HG03520 (cell line): ENCODE data around the gene LYPD6B.

Source experiments
- ATAC-seq: cut with Tn5 transposase; IDR thresholded peaks from one replicate; pipeline ENCODE4 v1.9.1; 2021; ENCODE audit warnings: mild to moderate bottlenecking, moderate library complexity; ENCODE audit not compliant: unreplicated experiment

The LYPD6B gene

DNA sequence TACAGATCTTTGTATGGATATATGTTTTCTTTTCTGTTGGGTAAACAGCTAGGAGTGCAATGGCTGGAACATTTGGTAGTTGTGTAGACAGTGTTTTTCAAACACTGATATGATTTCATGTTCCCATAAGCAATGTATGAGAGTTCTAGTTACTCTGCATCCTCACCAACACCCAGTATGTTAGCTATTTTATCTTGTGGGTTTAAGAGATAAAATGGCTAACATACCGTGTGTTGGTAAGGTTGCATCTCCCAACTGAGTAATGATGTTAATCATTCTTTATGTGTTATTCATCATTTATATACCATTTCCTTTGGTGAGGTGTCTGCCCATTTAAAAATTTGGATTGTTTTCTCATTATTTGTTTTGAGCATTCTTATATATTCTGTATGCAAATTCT, 65.7 kb downstream of the LYPD6B start:
- no peak for ATAC-seq

DNA sequence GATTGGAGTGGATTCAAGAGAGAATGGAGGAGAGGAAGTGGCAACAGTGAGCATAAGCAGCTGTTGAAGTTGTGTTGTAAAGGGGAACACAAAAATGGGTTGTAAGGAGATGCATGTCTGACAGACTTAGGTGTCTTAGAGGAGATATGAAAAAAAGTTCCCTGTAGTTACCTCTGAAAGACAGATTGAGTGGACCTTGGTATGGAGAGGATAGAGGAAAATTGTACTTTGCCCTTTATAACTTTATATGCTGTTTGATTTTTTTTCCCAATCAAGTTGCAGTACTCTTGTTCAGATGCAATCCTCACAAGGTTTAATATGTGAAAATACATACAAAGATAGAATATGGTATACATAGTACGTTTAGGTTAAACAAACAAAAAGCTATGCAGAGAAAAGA, 73.6 kb downstream of the LYPD6B start:
- no peak for ATAC-seq

- no peak for ATAC-seq
Observed at GRCh38 chr2:149112713-149113112, 74.2 kb downstream of the LYPD6B start.

- ATAC-seq = no peak
Observed at GRCh38 chr2:149115781-149116180, 77.3 kb downstream of the LYPD6B start.

GRCh38 chr2:149119368-149119767, 80.9 kb downstream of the LYPD6B start:
- no peak for ATAC-seq

GRCh38 chr2:149122516-149122915, 84.0 kb downstream of the LYPD6B start:
- no peak for ATAC-seq

GRCh38 chr2:149125031-149125725, 86.7 kb downstream of the LYPD6B start:
- no peak for ATAC-seq

- no peak for ATAC-seq
Observed at GRCh38 chr2:149129433-149129832, 90.9 kb downstream of the LYPD6B start.

GRCh38 chr2:149132339-149132738, 93.8 kb downstream of the LYPD6B start:
- ATAC-seq = no peak

GRCh38 chr2:149132901-149133300, 94.4 kb downstream of the LYPD6B start:
- no peak for ATAC-seq

DNA sequence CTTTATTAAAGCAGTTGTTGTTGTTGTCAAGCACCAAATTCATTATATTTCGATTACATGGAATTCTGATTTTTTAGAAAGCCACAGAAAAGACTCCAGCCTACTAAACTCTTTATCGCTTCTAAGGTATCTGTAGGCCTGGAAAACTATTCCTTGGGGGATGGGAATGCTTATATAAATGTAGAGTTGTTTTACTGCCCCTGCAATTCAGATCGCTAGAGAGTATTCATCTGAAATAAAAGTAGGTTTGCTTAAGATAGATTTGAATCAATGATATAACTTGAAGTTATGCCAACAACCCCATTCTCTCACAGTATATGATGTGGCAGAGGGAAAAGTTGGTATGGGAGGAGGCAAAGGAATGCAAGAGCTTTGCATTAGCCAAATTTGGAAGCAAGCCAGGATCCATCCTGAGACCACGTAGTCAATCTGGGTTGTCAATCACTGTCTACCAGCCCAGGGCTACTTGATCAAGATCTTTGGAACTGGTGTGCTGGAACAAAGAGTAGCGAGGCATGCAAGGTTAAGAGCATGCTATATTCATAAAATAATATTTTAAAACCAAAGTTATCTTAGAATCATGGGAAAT, 95.9 kb downstream of the LYPD6B start:
- ATAC-seq = no peak

DNA sequence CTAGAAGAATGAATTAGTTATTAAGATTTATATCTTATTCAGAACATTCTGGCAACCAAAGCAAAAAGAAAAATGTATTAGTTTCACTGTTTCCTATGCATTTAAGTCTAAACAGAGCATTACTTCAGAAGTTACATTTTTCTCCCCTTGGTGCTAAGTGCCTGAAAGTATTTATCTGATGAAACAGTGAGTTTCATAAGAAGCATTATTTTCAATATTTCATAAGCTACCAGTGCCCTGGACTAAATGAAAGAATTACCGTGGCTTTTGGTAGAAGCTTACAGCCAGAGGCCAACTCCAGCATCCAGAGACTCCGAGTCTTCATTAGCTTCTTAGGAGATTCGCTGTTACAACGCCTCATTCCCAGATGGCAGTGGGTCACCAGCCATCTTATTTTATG, 97.6 kb downstream of the LYPD6B start:
- no peak for ATAC-seq

DNA sequence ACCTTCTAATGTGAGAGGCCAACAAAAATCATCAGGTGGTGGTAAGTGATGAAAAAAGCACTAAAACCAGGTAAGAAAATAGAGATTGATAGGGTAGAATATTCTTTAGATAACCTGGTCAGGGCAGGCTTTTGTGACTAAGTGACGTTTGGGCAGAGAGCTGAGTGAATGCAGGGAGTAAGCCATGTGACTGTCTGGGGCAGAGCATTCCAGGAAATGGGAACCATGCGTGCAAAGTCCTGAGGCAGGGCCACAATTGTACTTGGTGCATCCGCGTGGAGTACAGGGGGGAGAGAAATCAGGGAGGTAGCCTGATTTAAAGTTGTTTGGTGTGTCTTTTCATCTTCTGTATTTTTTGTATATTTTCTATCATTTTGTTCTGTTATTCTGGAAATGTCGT, 102.5 kb downstream of the LYPD6B start:
- no peak for ATAC-seq

DNA sequence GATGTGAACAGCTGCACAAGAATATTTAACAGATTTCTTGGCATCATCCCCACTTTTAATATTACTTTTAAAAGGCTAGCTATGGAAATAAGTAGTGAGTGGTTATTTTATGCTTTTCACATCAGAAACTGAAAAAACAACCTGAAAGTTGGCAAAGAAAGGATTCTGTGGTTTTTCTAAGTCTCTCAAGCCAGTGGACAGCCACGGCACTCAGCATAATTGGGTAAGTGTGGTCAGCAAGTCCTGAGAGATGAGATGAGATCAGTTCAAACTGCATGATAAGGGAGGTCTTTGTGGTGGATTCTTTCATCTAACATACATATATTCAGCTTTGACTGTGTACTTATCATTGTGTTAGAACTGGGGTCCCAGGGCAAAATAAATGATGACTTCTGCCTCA, 105.2 kb downstream of the LYPD6B start:
- ATAC-seq = no peak

DNA sequence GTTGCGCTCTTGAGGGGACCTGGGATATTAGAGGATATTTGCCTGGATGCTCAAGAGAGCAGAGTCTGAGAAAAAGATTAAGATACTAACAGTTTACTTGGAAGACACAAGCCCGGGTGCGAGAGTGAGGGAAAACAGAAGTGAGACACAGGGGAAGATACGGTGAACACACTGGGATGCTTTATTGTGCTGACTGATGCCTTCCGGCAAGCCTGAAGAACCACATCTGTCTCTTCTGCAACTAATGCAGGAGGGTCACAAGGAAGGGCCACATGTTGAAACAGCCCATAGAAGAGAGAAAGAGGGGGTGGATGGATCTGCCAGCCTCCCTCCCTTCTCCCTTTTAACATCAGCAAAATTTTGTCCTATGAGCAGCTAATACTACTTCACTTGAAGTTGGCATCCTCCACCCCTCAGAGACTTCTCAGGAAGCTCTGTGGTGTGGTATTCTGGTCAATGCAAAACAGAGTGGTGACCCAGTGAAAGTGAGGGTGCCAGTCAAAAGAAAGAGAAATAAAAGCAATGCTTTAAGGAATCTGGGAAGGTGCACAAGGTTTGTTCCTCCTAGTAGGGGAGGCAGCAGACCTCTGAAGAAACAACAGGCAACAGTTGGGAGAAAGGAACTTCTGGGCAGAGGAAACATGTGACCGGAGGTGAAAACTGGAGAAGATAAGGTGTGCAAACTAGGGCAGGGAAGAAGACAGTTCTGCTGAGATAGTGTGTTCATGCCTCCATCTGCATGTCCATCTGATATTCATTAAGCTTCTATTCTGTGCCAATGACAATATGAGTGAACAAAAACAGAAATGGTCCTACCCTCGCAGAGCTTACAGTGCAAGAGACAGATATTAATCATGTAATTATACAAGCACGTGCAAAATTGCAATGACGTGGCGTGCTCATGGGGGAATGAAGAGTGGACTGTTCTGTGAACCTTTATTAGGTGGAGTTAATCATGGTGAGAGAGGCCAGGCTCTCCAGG, 107.1 kb downstream of the LYPD6B start:
- no peak for ATAC-seq

- no peak for ATAC-seq
Observed at GRCh38 chr2:149146876-149147275, 108.4 kb downstream of the LYPD6B start.

DNA sequence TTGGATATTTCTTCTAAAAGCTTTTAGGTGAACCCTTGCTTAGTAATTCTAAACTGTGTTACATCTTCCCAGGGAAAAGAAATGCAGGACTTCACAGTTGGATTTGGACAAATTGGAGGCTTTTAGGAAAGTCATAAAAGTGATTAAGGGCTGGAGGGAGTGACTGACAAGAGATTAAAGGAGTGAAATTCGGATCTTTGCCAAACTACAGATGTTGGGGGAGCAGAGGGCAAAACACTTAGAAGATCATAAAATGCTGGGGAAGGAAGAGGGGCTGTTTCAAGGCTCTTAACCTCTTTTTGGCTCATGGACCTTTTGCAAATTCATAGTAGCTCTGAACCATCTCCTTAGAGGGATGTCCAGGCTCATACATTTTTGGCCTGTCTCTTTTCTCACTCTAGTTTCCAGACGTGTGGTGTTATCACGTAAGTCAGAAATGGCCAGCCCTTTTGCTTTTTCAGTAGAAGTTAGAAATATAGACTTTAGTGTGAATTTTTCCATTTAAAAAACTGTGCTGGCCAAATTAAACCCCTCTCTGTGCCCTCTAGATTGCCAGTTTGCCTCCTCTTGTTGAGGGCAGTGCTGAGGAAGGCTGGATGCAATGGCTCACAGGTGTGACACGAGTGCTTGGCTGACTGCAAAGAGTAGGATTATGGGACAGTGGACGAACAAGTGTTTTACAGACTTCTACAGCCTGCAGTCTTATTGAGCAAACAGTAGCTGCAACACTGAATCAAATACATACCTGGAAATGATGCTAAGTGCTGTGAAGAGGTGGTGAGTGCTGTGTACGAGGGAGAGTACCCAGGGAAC, 109.9 kb downstream of the LYPD6B start:
- no peak for ATAC-seq

DNA sequence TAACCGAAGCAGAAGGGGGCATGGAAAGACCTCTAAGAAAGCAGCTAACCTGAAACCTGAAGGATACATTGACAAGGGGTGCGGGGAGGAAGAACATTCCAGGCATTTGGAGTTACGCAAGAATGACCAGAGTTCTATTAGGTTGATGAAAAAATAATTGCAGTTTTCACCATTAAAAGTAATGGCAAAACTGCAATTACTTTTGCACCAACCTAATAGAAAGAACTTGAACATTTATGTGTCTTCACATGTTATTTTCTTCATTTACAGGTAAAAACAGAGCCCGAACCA, 110.5 kb downstream of the LYPD6B start:
- no peak for ATAC-seq

GRCh38 chr2:149152469-149152953, 114.0 kb downstream of the LYPD6B start:
- no peak for ATAC-seq

GRCh38 chr2:149155196-149155969, 116.9 kb downstream of the LYPD6B start:
- no peak for ATAC-seq
